HG02970 (cell line): ENCODE data around the gene NEDD9.

Source experiments
- ATAC-seq: cut with Tn5 transposase; IDR thresholded peaks from one replicate; pipeline ENCODE4 v1.9.1; 2021; ENCODE audit warnings: mild to moderate bottlenecking, moderate library complexity, moderate number of reproducible peaks; ENCODE audit not compliant: unreplicated experiment, low FRiP score

NEDD9 gene

DNA sequence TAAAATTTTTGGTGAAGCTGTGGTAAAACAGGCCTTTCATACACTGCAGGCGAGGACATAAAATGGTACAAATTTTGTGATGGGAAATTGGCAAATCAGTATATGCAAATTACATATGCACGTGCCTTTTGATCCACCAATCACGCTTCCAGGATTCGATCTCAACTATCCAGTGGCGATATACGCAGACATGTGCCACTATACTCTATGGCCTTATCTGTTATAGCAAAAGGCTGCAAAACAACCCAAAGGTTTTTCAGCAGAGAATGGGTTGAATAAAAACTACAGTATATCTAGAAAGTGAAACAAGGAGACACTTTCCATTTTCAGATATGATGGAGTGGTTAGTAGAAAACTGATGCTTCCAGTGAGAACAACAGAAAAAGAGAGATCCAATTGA lies 79.0 kb downstream of the NEDD9 start:
- no peak for ATAC-seq

DNA sequence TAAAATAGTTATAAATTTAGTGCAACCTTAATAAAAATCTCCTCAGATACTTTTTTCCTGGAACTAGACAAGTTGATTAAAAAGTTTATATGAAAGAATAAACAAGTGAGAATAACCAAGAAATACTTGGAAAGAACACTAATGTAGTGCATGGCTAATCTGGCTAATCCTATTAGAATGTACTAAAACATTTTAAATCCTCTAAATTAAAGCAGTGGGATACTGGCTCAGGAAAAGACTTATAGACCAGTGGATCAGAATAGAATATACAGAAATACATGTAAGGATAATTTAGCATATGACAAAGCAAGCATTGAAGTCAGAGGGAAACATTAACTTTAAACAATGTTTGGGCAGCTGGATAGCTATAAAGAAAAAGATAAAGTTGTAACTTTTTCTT lies 79.9 kb downstream of the NEDD9 start:
- no peak for ATAC-seq

- ATAC-seq: no peak
Observed at GRCh38 chr6:11151488-11151887, 81.0 kb downstream of the NEDD9 start.

- ATAC-seq: no peak
Observed at GRCh38 chr6:11149551-11149950, 82.9 kb downstream of the NEDD9 start.

GRCh38 chr6:11146117-11146826 lies 86.2 kb downstream of the NEDD9 start:
- no peak for ATAC-seq

DNA sequence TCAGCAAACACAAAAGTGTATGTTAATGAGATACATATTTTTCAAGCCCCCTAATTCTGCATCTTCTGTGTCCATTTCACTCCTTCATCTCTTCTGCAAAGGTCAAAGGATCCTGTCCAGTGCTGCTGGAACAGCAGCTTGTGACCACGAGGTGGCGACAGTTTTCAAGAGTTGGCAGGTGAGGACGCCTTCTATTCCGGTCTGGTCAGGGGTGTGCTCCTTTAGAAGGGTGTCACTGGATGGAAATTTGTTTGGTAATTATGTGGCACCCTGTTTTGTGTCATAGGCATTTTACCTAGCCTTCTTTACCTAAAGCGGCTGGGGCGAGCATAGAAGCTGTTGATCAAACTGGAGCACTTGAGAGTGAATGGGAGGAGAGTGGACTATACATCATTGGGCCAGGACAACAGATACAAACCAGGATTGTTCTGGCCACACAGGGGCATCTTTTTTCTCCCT lies 88.0 kb downstream of the NEDD9 start:
- peak; percentile 54 for ATAC-seq

DNA sequence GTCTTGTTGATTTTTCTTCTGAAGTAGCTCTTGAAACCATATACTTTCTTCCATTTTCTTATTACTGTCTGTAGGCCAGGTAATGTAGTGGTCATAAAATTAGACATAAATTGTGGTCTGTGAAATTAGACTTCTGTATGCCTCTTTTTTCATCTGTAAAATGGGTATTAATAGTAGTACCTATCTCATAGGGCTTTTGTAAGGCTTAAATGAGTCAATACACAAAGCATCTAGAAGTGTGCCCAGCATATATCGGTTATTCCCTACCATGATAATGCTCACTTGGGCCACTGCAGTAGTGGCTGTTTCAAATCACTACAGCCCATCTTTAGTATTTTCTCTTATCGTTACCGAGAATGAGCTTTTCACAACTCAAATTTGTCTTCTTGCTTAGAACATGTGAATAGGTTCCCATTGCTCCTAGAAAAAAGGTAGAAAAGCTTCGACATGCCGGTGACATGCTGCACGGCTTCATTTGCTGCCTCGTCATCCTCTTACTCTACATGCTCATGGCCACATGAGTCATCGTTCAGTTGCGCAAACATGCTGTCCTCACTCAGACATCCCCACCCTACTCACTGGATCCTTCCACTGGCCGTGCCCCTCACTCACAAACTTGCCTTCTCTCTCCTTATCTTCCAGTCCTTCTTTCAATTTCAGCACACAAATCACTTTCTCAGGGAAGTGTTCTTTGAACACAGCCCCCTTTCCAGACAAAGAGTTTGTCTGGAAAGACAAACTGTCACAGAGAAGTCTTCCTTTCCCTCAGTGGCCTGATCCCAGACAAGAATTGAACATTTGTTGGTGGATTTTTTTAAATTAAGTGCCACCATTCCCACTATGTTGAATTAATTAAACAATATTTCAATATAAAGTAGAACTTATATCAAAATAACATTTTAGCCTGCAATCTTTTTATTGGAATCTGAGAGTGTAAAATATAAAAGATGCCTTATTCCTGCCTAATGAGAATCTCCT lies 88.8 kb downstream of the NEDD9 start:
- no peak for ATAC-seq

DNA sequence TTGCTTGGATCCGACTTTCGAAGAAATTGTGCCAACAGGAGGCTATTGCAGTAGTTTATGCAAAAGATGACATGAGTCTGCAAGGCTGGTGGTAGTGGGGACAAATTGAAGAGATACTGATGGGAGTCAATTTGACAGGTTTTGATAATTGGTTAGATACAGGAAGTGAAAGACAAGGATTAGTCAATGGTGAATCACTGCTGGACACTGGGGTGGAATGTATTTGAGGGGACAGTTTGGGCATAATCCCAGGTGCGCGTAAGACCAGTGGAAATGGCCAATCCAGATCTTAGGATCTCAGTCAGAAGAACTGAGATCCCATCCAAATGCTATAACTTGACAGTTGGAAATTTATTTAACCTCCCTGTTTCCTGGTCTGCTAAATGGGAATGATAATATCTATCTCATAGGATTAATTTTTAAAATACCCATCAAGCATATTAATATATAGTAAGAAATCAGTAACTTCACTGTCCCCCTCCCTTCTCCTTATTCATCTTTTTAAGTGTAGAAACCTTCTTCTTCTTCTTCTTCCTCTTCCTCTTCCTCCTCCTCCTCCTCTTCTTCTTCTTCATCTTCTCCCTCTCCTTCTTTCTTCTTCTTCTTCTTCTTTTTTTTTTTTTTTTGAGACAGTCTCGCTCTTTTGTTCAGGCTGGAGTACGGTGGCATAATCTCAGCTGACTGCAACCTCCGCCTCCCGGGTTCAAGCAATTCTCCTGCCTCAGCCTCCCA lies 90.0 kb downstream of the NEDD9 start:
- ATAC-seq: no peak

GRCh38 chr6:11141295-11141694 lies 91.2 kb downstream of the NEDD9 start:
- ATAC-seq: no peak

GRCh38 chr6:11140056-11140455 lies 92.4 kb downstream of the NEDD9 start:
- no peak for ATAC-seq

GRCh38 chr6:11139051-11139960 lies 93.2 kb downstream of the NEDD9 start:
- no peak for ATAC-seq

- no peak for ATAC-seq
Observed at GRCh38 chr6:11136809-11137208, 95.7 kb downstream of the NEDD9 start.
